ENCODE data around the gene RAD52. TPM values are rescaled to one million over a fixed set of nuclear protein-coding genes. Genes with fewer than 3 reads are reported as not detected.

RAD52 gene
- total RNA-seq, 1 donor from 2014 or later = 15.7 TPM

GRCh38 chr12:897386-897785 is 52.1 kb downstream of the RAD52 start:
- H3K36me3 Mint-ChIP-seq (ENCODE audit: low read depth) = peaks cover 55% of the 10 kb centered on the region
- H3K27ac Mint-ChIP-seq = no peak overlapping the region
- no peak for DNase-seq
- intact Hi-C loops (cut with micrococcal nuclease) = no loop called here
- H3K9me3 Mint-ChIP-seq = no peaks in the 10 kb centered on the region
- no peaks in the 10 kb centered on the region for H3K4me1 Mint-ChIP-seq
- no peak overlapping the region for H3K4me3 Mint-ChIP-seq
- no peaks in the 10 kb centered on the region for H3K27me3 Mint-ChIP-seq

DNA sequence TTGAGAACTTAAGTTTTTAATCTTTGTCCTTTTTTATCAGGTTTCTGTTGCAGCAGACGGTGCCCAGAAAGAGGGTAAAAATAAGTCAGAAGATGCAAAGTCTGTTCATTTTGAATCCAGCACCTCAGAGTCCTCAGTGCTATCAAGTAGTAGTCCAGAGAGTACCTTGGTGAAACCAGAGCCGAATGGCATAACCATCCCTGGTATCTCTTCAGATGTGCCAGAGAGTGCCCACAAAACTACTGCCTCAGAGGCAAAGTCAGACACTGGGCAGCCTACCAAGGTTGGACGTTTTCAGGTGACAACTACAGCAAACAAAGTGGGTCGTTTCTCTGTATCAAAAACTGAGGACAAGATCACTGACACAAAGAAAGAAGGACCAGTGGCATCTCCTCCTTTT is 53.5 kb downstream of the RAD52 start:
- no peaks in the 10 kb centered on the region for H3K4me1 Mint-ChIP-seq
- no peaks in the 10 kb centered on the region for H3K9me3 Mint-ChIP-seq
- H3K27me3 Mint-ChIP-seq = no peaks in the 10 kb centered on the region
- peaks cover 49% of the 10 kb centered on the region for H3K36me3 Mint-ChIP-seq (ENCODE audit: low read depth)
- DNase-seq = no peak
- H3K4me3 Mint-ChIP-seq = no peak overlapping the region
- intact Hi-C loops (cut with micrococcal nuclease) = no loop called here
- no peak overlapping the region for H3K27ac Mint-ChIP-seq

DNA sequence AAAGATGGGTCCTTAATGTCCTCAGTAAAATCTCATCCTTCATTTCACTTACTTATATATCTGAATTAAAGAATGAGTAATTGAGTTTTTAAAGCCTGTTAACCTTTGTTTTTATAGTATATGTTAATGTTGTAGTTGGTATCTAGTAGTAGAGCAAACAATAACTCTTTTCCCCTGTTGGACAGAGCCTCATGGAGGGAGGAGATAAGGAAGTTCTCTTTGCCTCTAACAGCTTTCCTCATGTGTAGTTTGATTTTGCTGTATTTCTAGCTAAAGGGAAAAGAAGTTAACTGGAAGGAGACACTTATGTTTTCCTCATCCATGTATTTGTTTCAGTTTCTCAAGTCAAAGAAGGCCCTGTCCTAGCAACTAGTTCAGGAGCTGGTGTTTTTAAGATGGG is 55.3 kb downstream of the RAD52 start:
- peak; percentile 11 for DNase-seq
- H3K4me3 Mint-ChIP-seq = no peak overlapping the region
- H3K36me3 Mint-ChIP-seq (ENCODE audit: low read depth) = peaks cover 44% of the 10 kb centered on the region
- H3K9me3 Mint-ChIP-seq = no peaks in the 10 kb centered on the region
- H3K27me3 Mint-ChIP-seq = no peaks in the 10 kb centered on the region
- no peak overlapping the region for H3K27ac Mint-ChIP-seq
- intact Hi-C loops (cut with micrococcal nuclease) = no loop called here
- no peaks in the 10 kb centered on the region for H3K4me1 Mint-ChIP-seq

DNA sequence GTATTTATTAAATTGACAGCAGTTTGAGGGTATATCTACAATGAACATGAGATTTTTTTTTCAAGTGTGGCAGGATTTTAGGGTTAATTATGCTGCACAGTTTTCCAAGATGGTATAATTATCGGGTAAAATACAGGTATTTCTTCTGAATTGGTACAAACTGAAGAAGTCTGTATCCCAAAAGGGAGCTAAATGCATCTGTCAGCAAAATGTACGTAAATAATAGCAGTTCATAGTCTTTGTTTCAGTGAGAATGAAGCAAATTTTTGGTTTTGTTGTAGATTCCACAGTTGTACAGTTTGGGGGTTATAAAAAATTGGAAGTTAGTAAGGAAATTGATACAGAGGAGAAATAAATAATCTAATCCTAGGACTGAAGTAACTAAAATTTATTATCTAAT is 63.3 kb downstream of the RAD52 start:
- DNase-seq = no peak
- H3K4me1 Mint-ChIP-seq = peaks cover 2% of the 10 kb centered on the region
- intact Hi-C loops (cut with micrococcal nuclease) = no loop called here
- no peak overlapping the region for H3K27ac Mint-ChIP-seq
- H3K36me3 Mint-ChIP-seq (ENCODE audit: low read depth) = peaks cover 58% of the 10 kb centered on the region
- H3K4me3 Mint-ChIP-seq = no peak overlapping the region
- H3K9me3 Mint-ChIP-seq = no peaks in the 10 kb centered on the region
- H3K27me3 Mint-ChIP-seq = no peaks in the 10 kb centered on the region

GRCh38 chr12:885701-886100 is 63.8 kb downstream of the RAD52 start:
- Mint-ChIP-seq H3K27ac (no peak overlapping the region), H3K4me3 (no peak overlapping the region), H3K27me3 (no peaks in the 10 kb centered on the region), H3K36me3 (ENCODE audit: low read depth) (peaks cover 59% of the 10 kb centered on the region), H3K4me1 (peaks cover 2% of the 10 kb centered on the region), H3K9me3 (no peaks in the 10 kb centered on the region)
- intact Hi-C loops (cut with micrococcal nuclease) = no loop called here
- no peak for DNase-seq

- intact Hi-C loops (cut with micrococcal nuclease) = no loop called here
- Mint-ChIP-seq H3K9me3 (no peaks in the 10 kb centered on the region), H3K4me3 (no peak overlapping the region), H3K27me3 (no peaks in the 10 kb centered on the region), H3K36me3 (ENCODE audit: low read depth) (peaks cover 63% of the 10 kb centered on the region), H3K27ac (no peak overlapping the region), H3K4me1 (peaks cover 2% of the 10 kb centered on the region)
- DNase-seq = peak; percentile 51
Observed at GRCh38 chr12:884746-885414, 64.6 kb downstream of the RAD52 start.

GRCh38 chr12:880656-881055 is 68.8 kb downstream of the RAD52 start:
- Mint-ChIP-seq H3K27ac (no peak overlapping the region), H3K4me3 (no peak overlapping the region), H3K27me3 (no peaks in the 10 kb centered on the region), H3K4me1 (peaks cover 2% of the 10 kb centered on the region), H3K36me3 (ENCODE audit: low read depth) (peaks cover 55% of the 10 kb centered on the region), H3K9me3 (no peaks in the 10 kb centered on the region)
- DNase-seq = peak; percentile 47
- intact Hi-C loops (cut with micrococcal nuclease) = no loop called here

- H3K4me3 Mint-ChIP-seq = no peak overlapping the region
- no peak for DNase-seq
- intact Hi-C loops (cut with micrococcal nuclease) = no loop called here
- no peaks in the 10 kb centered on the region for H3K27me3 Mint-ChIP-seq
- H3K36me3 Mint-ChIP-seq (ENCODE audit: low read depth) = peaks cover 52% of the 10 kb centered on the region
- H3K27ac Mint-ChIP-seq = no peak overlapping the region
- H3K4me1 Mint-ChIP-seq = peaks cover 2% of the 10 kb centered on the region
- no peaks in the 10 kb centered on the region for H3K9me3 Mint-ChIP-seq
Observed at GRCh38 chr12:879641-880040, 69.9 kb downstream of the RAD52 start.

DNA sequence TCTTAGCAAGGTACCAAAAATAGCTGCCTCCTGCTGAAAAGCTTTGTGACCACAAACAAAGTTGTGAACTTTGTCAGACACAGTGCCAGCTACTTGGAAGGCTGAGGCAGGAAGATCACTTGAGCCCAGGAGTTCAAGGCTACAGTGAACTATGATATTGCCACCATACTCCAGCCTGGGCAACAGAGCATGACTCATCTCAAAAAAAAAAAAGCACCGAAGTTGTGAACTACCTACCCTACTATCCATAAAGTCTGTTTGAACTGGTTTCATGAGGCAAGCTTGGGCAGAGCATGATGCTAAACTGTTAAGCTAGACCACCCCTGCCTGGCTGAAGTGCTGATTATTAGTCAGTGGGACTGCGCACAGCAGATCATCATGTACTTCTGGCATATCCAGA is 75.5 kb downstream of the RAD52 start:
- Mint-ChIP-seq H3K4me3 (no peak overlapping the region), H3K27ac (no peak overlapping the region), H3K36me3 (ENCODE audit: low read depth) (peaks cover 27% of the 10 kb centered on the region), H3K27me3 (no peaks in the 10 kb centered on the region), H3K9me3 (no peaks in the 10 kb centered on the region), H3K4me1 (peaks cover 6% of the 10 kb centered on the region)
- intact Hi-C loops (cut with micrococcal nuclease) = no loop called here
- DNase-seq = no peak

DNA sequence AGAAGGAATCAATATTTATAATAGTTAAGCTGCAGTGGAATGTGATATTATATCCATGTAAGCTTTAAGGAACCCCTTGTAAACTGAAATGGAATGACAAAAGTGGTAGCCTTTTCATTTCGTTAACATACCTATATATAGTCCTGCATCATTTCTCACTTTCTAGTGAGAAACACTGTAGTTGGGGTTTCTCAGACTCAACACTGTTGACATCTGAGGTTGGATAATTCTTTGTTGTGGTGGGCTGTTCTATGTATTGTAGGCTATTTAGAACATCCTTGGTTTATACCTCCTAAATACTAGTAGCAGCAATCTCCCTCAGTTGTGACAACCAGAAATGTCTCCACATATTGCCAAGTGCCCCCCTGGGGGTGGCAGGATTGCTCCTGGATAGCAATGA is 79.1 kb downstream of the RAD52 start:
- H3K27ac Mint-ChIP-seq = no peak overlapping the region
- no peak for DNase-seq
- no peaks in the 10 kb centered on the region for H3K27me3 Mint-ChIP-seq
- H3K4me1 Mint-ChIP-seq = peaks cover 6% of the 10 kb centered on the region
- intact Hi-C loops (cut with micrococcal nuclease) = no loop called here
- no peaks in the 10 kb centered on the region for H3K9me3 Mint-ChIP-seq
- H3K36me3 Mint-ChIP-seq (ENCODE audit: low read depth) = peaks cover 32% of the 10 kb centered on the region
- no peak overlapping the region for H3K4me3 Mint-ChIP-seq

GRCh38 chr12:868722-869121 is 80.8 kb downstream of the RAD52 start:
- peaks cover 6% of the 10 kb centered on the region for H3K4me1 Mint-ChIP-seq
- H3K9me3 Mint-ChIP-seq = no peaks in the 10 kb centered on the region
- H3K4me3 Mint-ChIP-seq = no peak overlapping the region
- H3K36me3 Mint-ChIP-seq (ENCODE audit: low read depth) = peaks cover 35% of the 10 kb centered on the region
- intact Hi-C loops (cut with micrococcal nuclease) = no loop called here
- no peaks in the 10 kb centered on the region for H3K27me3 Mint-ChIP-seq
- no peak for DNase-seq
- no peak overlapping the region for H3K27ac Mint-ChIP-seq

- Mint-ChIP-seq H3K9me3 (no peaks in the 10 kb centered on the region), H3K27me3 (no peaks in the 10 kb centered on the region), H3K4me1 (peaks cover 6% of the 10 kb centered on the region), H3K36me3 (ENCODE audit: low read depth) (peaks cover 37% of the 10 kb centered on the region), H3K27ac (no peak overlapping the region), H3K4me3 (no peak overlapping the region)
- intact Hi-C loops (cut with micrococcal nuclease) = no loop called here
- no peak for DNase-seq
Observed at GRCh38 chr12:867905-868304, 81.6 kb downstream of the RAD52 start.

DNA sequence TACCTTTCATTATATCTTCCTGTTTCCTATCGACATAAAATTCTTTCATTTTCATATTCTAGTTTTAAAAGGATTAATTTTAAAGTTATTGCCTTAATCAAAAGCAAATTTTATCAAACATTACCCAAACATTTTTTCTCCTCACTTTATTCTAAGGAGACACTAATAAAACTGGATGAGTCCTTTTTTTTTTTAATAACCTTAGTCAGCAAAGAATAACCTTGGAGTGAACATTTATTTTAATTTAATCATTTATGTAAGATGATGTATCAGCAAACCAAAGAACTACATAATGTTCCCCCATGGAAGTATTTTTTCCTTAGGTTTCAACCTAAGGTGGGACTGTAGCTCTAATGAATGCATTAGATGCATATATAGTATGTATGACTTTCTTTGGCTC is 83.9 kb downstream of the RAD52 start:
- no peak for DNase-seq
- H3K27me3 Mint-ChIP-seq = no peaks in the 10 kb centered on the region
- intact Hi-C loops (cut with micrococcal nuclease) = no loop called here
- no peak overlapping the region for H3K27ac Mint-ChIP-seq
- H3K4me3 Mint-ChIP-seq = no peak overlapping the region
- H3K9me3 Mint-ChIP-seq = no peaks in the 10 kb centered on the region
- peaks cover 8% of the 10 kb centered on the region for H3K4me1 Mint-ChIP-seq
- peaks cover 46% of the 10 kb centered on the region for H3K36me3 Mint-ChIP-seq (ENCODE audit: low read depth)

DNA sequence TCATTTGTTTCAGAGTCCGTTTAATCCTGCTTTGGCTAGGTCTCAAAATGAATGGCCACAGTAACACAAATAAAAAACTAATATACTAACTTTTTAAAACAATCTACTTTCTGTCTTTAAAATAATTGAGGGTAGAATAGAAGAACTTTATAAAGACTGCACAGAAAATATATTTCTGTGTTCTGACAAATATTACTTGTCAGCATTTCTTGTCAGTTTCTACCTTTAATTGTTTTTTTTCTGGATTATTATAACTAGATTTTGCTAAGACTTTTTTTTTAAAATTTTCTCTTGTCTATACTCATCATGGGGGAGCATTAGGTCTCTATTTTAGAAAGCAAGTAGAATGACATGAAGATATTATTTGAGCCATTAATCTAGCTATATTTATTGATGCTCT is 86.2 kb downstream of the RAD52 start:
- no peaks in the 10 kb centered on the region for H3K9me3 Mint-ChIP-seq
- no peak overlapping the region for H3K27ac Mint-ChIP-seq
- no peak overlapping the region for H3K4me3 Mint-ChIP-seq
- peaks cover 51% of the 10 kb centered on the region for H3K36me3 Mint-ChIP-seq (ENCODE audit: low read depth)
- intact Hi-C loops (cut with micrococcal nuclease) = no loop called here
- H3K4me1 Mint-ChIP-seq = peaks cover 8% of the 10 kb centered on the region
- DNase-seq = no peak
- H3K27me3 Mint-ChIP-seq = no peaks in the 10 kb centered on the region

GRCh38 chr12:862303-862911 is 87.1 kb downstream of the RAD52 start:
- intact Hi-C loops (cut with micrococcal nuclease) = no loop called here
- Mint-ChIP-seq H3K4me1 (peaks cover 8% of the 10 kb centered on the region), H3K27ac (no peak overlapping the region), H3K9me3 (no peaks in the 10 kb centered on the region), H3K36me3 (ENCODE audit: low read depth) (peaks cover 54% of the 10 kb centered on the region), H3K27me3 (no peaks in the 10 kb centered on the region), H3K4me3 (no peak overlapping the region)
- no peak for DNase-seq

Data from activated CD4-positive, alpha-beta T cell treated with anti-CD3 and anti-CD28 coated beads, Interleukin-2, amount 10 ng/mL, durations not matched to agents 24 days and 14 days (primary cell).